Renal pelvis (tissue), 12 donors: Measurements from ENCODE around the gene NFIB. TPM values are rescaled to one million over a fixed set of nuclear protein-coding genes. Genes with fewer than 3 reads are reported as not detected.
A peak's percentile ranks its signal among the peaks of the same experiment; 100 is the strongest.

Experiments
- DNase-seq: peaks from one replicate; pipeline ENCODE4 v3.0.0-alpha.2; 2013
- long read RNA-seq, 16 experiments: transcript quantifications; one replicate each; lab custom pipeline, GENCODE V29; 2026
- polyA plus RNA-seq, 3 donors: library from polyadenylated mRNA; unstranded; fragments of 120-200 nt; gene quantifications; one replicate each; pipeline ENCODE4 v1.2.1, GENCODE V29; 2013; ENCODE audit not compliant: insufficient read length in 3 of 3

Gene NFIB
- polyA plus RNA-seq, result 10 to 100 TPM; 18.4 to 20.3 (median 19.8) TPM
- long read RNA-seq, donor 1, full-length matches to known transcripts, result 1 of 1 reads
- long read RNA-seq, donor 1, partial matches to known transcripts, result 0 of 1 reads
- long read RNA-seq, donor 1, other reads (novel, unspliced or antisense), result 0 of 1 reads
- long read RNA-seq, donor 2, full-length matches to known transcripts, result 2 of 2 reads
- long read RNA-seq, donor 2, partial matches to known transcripts, result 0 of 2 reads
- long read RNA-seq, donor 2, other reads (novel, unspliced or antisense), result 0 of 2 reads
- long read RNA-seq, donor 3, full-length matches to known transcripts, result 5 of 5 reads
- long read RNA-seq, donor 3, partial matches to known transcripts, result 0 of 5 reads
- long read RNA-seq, donor 3, other reads (novel, unspliced or antisense), result 0 of 5 reads
- long read RNA-seq, donor 4, result 0 reads
- long read RNA-seq, donor 5, result 0 reads
- long read RNA-seq, donor 6, full-length matches to known transcripts, result 2 of 2 reads
- long read RNA-seq, donor 6, partial matches to known transcripts, result 0 of 2 reads
- long read RNA-seq, donor 6, other reads (novel, unspliced or antisense), result 0 of 2 reads
- long read RNA-seq, donor 7, full-length matches to known transcripts, result 1 of 1 reads
- long read RNA-seq, donor 7, partial matches to known transcripts, result 0 of 1 reads
- long read RNA-seq, donor 7, other reads (novel, unspliced or antisense), result 0 of 1 reads
- long read RNA-seq, donor 8, full-length matches to known transcripts, result 4 of 4 reads
- long read RNA-seq, donor 8, partial matches to known transcripts, result 0 of 4 reads
- long read RNA-seq, donor 8, other reads (novel, unspliced or antisense), result 0 of 4 reads
- long read RNA-seq, donor 9, full-length matches to known transcripts, result 4 of 4 reads
- long read RNA-seq, donor 9, partial matches to known transcripts, result 0 of 4 reads
- long read RNA-seq, donor 9, other reads (novel, unspliced or antisense), result 0 of 4 reads
- long read RNA-seq, donor 10, result 0 reads
- long read RNA-seq, donor 11, full-length matches to known transcripts, result 2 of 2 reads
- long read RNA-seq, donor 11, partial matches to known transcripts, result 0 of 2 reads
- long read RNA-seq, donor 11, other reads (novel, unspliced or antisense), result 0 of 2 reads
- long read RNA-seq, donor 12, full-length matches to known transcripts, result 1 of 1 reads
- long read RNA-seq, donor 12, partial matches to known transcripts, result 0 of 1 reads
- long read RNA-seq, donor 12, other reads (novel, unspliced or antisense), result 0 of 1 reads
- long read RNA-seq, donor 13, full-length matches to known transcripts, result 2 of 2 reads
- long read RNA-seq, donor 13, partial matches to known transcripts, result 0 of 2 reads
- long read RNA-seq, donor 13, other reads (novel, unspliced or antisense), result 0 of 2 reads
- long read RNA-seq, donor 14, result 0 reads
- long read RNA-seq, donor 15, full-length matches to known transcripts, result 2 of 2 reads
- long read RNA-seq, donor 15, partial matches to known transcripts, result 0 of 2 reads
- long read RNA-seq, donor 15, other reads (novel, unspliced or antisense), result 0 of 2 reads
- long read RNA-seq, donor 16, full-length matches to known transcripts, result 1 of 1 reads
- long read RNA-seq, donor 16, partial matches to known transcripts, result 0 of 1 reads
- long read RNA-seq, donor 16, other reads (novel, unspliced or antisense), result 0 of 1 reads

- no peak for DNase-seq
Observed at GRCh38 chr9:14313951-14314423, at the start of gene NFIB. NFIB (minus strand) TSS chr9:14314141; CDS start chr9:14313511, 630 bp downstream.

GRCh38 chr9:14362175-14362574, 48.2 kb upstream of the NFIB start:
- DNase-seq, result no peak

- DNase-seq, result no peak
Observed at GRCh38 chr9:14361074-14361473, 47.1 kb upstream of the NFIB start.

GRCh38 chr9:14358523-14358922, 44.6 kb upstream of the NFIB start:
- DNase-seq, result no peak

- DNase-seq, result no peak
Observed at GRCh38 chr9:14356351-14357265, 42.7 kb upstream of the NFIB start.

- DNase-seq, result no peak
Observed at GRCh38 chr9:14354201-14354600, 40.3 kb upstream of the NFIB start.

GRCh38 chr9:14353222-14354056, 39.5 kb upstream of the NFIB start:
- DNase-seq, result peak; percentile 84

- DNase-seq, result no peak
Observed at GRCh38 chr9:14352503-14352902, 38.6 kb upstream of the NFIB start.

GRCh38 chr9:14351221-14351836, 37.4 kb upstream of the NFIB start:
- DNase-seq, result no peak

- DNase-seq, result no peak
Observed at GRCh38 chr9:14350754-14351153, 36.8 kb upstream of the NFIB start.

- no peak for DNase-seq
Observed at GRCh38 chr9:14350349-14350728, 36.4 kb upstream of the NFIB start.

- no peak for DNase-seq
Observed at GRCh38 chr9:14349447-14350348, 35.8 kb upstream of the NFIB start.

- no peak for DNase-seq
Observed at GRCh38 chr9:14349146-14349446, 35.2 kb upstream of the NFIB start.

- no peak for DNase-seq
Observed at GRCh38 chr9:14348373-14349145, 34.6 kb upstream of the NFIB start.

GRCh38 chr9:14348123-14348372, 34.1 kb upstream of the NFIB start:
- DNase-seq, result no peak

- no peak for DNase-seq
Observed at GRCh38 chr9:14347406-14348122, 33.6 kb upstream of the NFIB start.
